PC-9 (cell line): ENCODE data around the gene IDH2.

ENCODE experiments used
- EZH2 ChIP-seq: fragments of 200-600 bp; sonication (generic); IDR thresholded peaks from 2 replicates; pipeline ENCODE4 v1.8.0; 2017; ENCODE audit warnings: antibody characterized with exemption, low read depth
- TF ChIP-seq, protein P1 (sequence below): fragments of 200-600 bp; sonication (generic); conservative IDR thresholded peaks from 2 replicates; pipeline ENCODE4 v1.6.1; 2017; ENCODE audit warnings: mixed run types, antibody characterized with exemption, mild to moderate bottlenecking, moderate library complexity

DNA sequence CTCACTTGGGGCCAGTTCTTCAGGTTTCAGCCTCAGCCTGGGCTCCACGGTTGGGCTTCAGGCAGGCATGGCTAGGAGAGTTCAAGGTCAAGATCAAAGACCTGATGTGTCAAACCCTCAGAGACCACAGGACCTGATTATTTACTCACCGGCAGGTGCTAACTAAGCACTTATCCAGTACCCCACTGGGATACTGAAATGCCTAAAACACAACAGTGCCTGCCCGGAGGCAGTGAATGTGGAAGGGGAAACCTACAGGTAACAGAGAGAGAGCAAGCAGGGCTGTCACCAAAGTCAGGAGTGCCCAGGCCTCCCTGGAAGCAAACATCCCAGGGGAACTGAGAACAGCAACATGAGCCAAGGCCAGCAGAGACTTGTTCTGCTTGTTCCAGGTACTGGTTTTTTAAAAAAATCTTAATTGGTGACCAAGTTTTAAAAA lies 6.7 kb downstream of the IDH2 start:
- TF ChIP-seq EZH2, result no peak
- TF ChIP-seq, protein P1, sequence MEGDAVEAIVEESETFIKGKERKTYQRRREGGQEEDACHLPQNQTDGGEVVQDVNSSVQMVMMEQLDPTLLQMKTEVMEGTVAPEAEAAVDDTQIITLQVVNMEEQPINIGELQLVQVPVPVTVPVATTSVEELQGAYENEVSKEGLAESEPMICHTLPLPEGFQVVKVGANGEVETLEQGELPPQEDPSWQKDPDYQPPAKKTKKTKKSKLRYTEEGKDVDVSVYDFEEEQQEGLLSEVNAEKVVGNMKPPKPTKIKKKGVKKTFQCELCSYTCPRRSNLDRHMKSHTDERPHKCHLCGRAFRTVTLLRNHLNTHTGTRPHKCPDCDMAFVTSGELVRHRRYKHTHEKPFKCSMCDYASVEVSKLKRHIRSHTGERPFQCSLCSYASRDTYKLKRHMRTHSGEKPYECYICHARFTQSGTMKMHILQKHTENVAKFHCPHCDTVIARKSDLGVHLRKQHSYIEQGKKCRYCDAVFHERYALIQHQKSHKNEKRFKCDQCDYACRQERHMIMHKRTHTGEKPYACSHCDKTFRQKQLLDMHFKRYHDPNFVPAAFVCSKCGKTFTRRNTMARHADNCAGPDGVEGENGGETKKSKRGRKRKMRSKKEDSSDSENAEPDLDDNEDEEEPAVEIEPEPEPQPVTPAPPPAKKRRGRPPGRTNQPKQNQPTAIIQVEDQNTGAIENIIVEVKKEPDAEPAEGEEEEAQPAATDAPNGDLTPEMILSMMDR, result no peak
